Sigmoid colon (tissue), 7 donors: ENCODE results near the gene PDZD4. TPM values are rescaled to one million over a fixed set of nuclear protein-coding genes. Genes with fewer than 3 reads are reported as not detected.
A peak's percentile ranks its signal among the peaks of the same experiment; 100 is the strongest.

Experiments
- DNase-seq: peaks from one replicate; pipeline ENCODE4 v3.0.0-alpha.2; 2019
- H3K27ac ChIP-seq, 4 donors: fragments of 200-600 bp; sonication (generic); one replicate each; pipeline ENCODE4 v1.5.1; 2016 to 2019; ENCODE audit warnings: mild to moderate bottlenecking in 1 of 4
- H3K27me3 ChIP-seq, 3 donors: fragments of 200-600 bp; sonication (generic); one replicate each; pipeline ENCODE4 v1.5.1; 2019; ENCODE audit warnings: mild to moderate bottlenecking in 1 of 3
- H3K36me3 ChIP-seq, 4 donors: fragments of 200-600 bp; sonication (generic); one replicate each; pipeline ENCODE4 v1.5.1; 2016 to 2019
- H3K4me1 ChIP-seq, 4 donors: fragments of 200-600 bp; sonication (generic); one replicate each; pipeline ENCODE4 v1.5.1; 2017 to 2019
- H3K4me3 ChIP-seq, 4 donors: fragments of 200-600 bp; sonication (generic); one replicate each; pipeline ENCODE4 v1.5.1; 2017 to 2019; ENCODE audit warnings: mild to moderate bottlenecking in 2 of 4, moderate library complexity in 1 of 4
- H3K9me3 ChIP-seq, 4 donors: fragments of 200-600 bp in 3 of 4; sonication (generic) in 3 of 4; one replicate each; pipeline versions ENCODE4 v1.5.1 to v1.6.1; 2013 to 2019
- EP300 ChIP-seq, 4 donors: sonication (generic); formaldehyde crosslinking; IDR thresholded peaks; one replicate each; pipeline ENCODE4 v1.6.1; 2017; ENCODE audit warnings: antibody characterized with exemption in 4 of 4
- POLR2A ChIP-seq, 2 donors: fragments of 450-650 bp; IDR thresholded peaks; one replicate each; pipeline ENCODE4 v1.6.1; 2016; ENCODE audit warnings: antibody characterized with exemption in 2 of 2, mild to moderate bottlenecking in 2 of 2, moderate library complexity in 2 of 2
- POLR2AphosphoS5 ChIP-seq, 4 donors: sonication (generic); formaldehyde crosslinking; IDR thresholded peaks; one replicate each; pipeline ENCODE4 v1.6.1; 2017; ENCODE audit warnings: antibody characterized with exemption in 4 of 4
- WGBS, 2 donors: extraction: QIAGEN DNeasy Blood & Tissue Kit; methylation state at CpG; one replicate each; pipeline ENCODE4 v1.1.7; 2013; 5-methylcytosine and 5-hydroxymethylcytosine counted together
- intact Hi-C: fragments of 100-400 bp; cut with DNase I; formaldehyde crosslinking; loops from one replicate; pipeline ENCODE4 v1.15.1; 2023
- polyA plus RNA-seq, 3 donors: library from polyadenylated mRNA; stranded (reverse); fragments of 200-250 nt; gene quantifications; one replicate each; pipeline ENCODE4 v1.2.3, GENCODE V29; 2013
- total RNA-seq, 4 donors: library from RNA; depleted of rRNA; stranded (reverse); fragments of >200 nt; gene quantifications; one replicate each; pipeline ENCODE4 v1.1.0, GENCODE V29; 2016
- TF ChIP-seq, protein P1 (sequence below), 4 experiments: fragments of 450-650 bp in 3 of 4; fragments of 200-600 bp in 1 of 4; IDR thresholded peaks; one replicate each; pipeline ENCODE4 v1.5.1; 2016 to 2019; ENCODE audit warnings: antibody characterized with exemption in 4 of 4, mild to moderate bottlenecking in 3 of 4, moderate library complexity in 2 of 4
- donor health status: healthy with polysubstance abuse.
- donor health status: Bipolar disorder and iron deficiency.
- donor health status: healthy.

PDZD4 gene
- total and polyA plus RNA-seq, 7 donors = 0.46 to 24.4 (median 8.6) TPM

DNA sequence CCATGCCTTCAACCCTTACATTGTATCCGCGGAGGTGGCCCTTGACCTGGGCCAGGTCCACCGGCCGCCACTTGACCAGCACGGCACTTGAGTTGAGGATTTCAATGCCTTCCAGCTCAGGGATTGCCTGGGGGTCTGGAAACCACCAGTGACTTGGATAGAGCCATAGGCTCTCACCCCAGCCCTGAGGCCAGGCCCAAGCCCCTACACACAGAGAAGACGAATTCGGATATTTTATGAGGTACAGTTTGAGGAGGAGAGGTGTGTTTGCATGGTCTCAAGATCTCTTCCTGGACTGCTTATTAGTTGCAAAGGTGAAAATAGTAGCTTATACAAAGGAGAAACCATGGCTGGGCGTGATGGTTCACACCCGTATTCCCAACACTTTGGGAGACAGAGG, 35.3 kb upstream of the PDZD4 start:
- Histone ChIP-seq H3K4me3 (no peak overlapping the region), H3K27ac (no peak overlapping the region), H3K27me3 (peaks cover 0 to 4% (median 0%) of the 10 kb centered on the region in 3 donors), H3K36me3 (no peaks in the 10 kb centered on the region), H3K4me1 (no peaks in the 10 kb centered on the region), H3K9me3 (no peaks in the 10 kb centered on the region)
- DNase-seq = no peak
- TF ChIP-seq POLR2AphosphoS5 (IDR thresholded peaks at IDR 0.05) (no peak), EP300 (IDR thresholded peaks at IDR 0.05) (no peak), POLR2A (IDR thresholded peaks at IDR 0.05) (no peak)
- intact Hi-C loops = no loop called here
- 90 to 94% methylated on average over 9 of the region's 9 CpGs for WGBS, 2 donors

DNA sequence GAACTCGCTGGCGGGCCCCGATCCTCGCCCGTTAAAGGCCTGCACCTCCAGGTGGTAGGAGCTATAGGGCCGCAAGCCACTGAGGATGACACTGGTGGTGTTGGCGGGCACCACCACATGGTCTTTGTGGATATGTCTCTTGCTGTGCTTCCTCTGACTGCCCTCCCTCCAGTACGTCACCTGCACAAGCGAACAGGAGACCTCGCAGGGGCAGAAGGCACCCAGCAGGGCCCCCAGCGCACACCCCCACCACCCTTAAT, 34.9 kb upstream of the PDZD4 start:
- DNase-seq = no peak
- intact Hi-C loops = no loop called here
- peaks cover 0 to 2% (median 0%) of the 10 kb centered on the region in 3 donors for H3K27me3 ChIP-seq
- H3K36me3 ChIP-seq = no peaks in the 10 kb centered on the region
- no peaks in the 10 kb centered on the region for H3K9me3 ChIP-seq
- WGBS, 2 donors = 94 to 97% methylated on average over 11 of the region's 11 CpGs
- H3K27ac ChIP-seq = no peak overlapping the region
- TF ChIP-seq EP300 (IDR thresholded peaks at IDR 0.05) (no peak), POLR2A (IDR thresholded peaks at IDR 0.05) (no peak), POLR2AphosphoS5 (IDR thresholded peaks at IDR 0.05) (no peak)
- TF ChIP-seq, protein P1, sequence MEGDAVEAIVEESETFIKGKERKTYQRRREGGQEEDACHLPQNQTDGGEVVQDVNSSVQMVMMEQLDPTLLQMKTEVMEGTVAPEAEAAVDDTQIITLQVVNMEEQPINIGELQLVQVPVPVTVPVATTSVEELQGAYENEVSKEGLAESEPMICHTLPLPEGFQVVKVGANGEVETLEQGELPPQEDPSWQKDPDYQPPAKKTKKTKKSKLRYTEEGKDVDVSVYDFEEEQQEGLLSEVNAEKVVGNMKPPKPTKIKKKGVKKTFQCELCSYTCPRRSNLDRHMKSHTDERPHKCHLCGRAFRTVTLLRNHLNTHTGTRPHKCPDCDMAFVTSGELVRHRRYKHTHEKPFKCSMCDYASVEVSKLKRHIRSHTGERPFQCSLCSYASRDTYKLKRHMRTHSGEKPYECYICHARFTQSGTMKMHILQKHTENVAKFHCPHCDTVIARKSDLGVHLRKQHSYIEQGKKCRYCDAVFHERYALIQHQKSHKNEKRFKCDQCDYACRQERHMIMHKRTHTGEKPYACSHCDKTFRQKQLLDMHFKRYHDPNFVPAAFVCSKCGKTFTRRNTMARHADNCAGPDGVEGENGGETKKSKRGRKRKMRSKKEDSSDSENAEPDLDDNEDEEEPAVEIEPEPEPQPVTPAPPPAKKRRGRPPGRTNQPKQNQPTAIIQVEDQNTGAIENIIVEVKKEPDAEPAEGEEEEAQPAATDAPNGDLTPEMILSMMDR (IDR thresholded peaks at IDR 0.05) = no peak
- H3K4me3 ChIP-seq = no peak overlapping the region
- H3K4me1 ChIP-seq = no peaks in the 10 kb centered on the region

DNA sequence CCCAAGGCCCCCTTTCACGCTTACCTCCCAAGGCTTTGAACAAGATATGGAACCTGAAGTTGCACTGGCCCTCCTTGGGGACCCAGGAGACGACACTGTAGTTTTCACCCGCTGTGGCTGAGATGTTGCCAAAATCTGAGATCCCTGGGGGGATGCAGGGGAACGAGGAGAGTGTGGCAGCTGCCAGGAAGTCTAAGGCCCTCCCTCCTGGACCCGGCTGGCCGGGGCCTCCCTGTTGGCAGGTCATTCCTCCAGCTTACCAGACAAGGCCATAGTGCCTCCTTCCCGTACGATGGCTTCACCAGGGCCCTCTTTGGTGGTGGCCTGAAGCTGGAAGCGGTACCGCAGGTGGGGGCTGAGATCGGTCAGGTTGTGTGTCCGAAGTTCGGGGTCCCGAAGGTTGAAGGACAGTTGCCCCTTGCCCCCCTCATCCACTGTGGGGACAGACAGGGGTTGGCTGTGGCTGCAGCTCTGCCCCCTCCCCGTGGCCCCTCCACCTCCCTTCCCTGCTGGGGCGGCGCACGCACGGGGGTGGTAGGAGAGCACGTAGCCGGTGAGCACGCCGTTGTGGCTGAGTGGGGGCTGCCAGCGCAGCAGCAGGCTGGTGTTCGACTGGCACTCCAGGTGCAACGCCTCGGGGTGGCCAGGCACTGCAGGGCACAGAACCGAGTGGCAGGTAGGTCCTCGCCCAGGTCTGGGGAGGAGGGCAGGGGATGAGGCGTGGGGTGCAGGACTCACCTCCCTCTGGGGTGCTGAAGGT, 34.4 kb upstream of the PDZD4 start:
- 86% methylated on average over 30 of the region's 30 CpGs for WGBS, 2 donors
- no peak overlapping the region for H3K27ac ChIP-seq
- no peak overlapping the region for H3K4me3 ChIP-seq
- H3K4me1 ChIP-seq = no peaks in the 10 kb centered on the region
- TF ChIP-seq, protein P1 (IDR thresholded peaks at IDR 0.05) = no peak
- TF ChIP-seq EP300 (IDR thresholded peaks at IDR 0.05) (no peak), POLR2AphosphoS5 (IDR thresholded peaks at IDR 0.05) (no peak), POLR2A (IDR thresholded peaks at IDR 0.05) (no peak)
- peak; percentile 58 for DNase-seq
- no peaks in the 10 kb centered on the region for H3K27me3 ChIP-seq
- no peaks in the 10 kb centered on the region for H3K9me3 ChIP-seq
- H3K36me3 ChIP-seq = no peaks in the 10 kb centered on the region
- intact Hi-C loops = no loop called here

DNA sequence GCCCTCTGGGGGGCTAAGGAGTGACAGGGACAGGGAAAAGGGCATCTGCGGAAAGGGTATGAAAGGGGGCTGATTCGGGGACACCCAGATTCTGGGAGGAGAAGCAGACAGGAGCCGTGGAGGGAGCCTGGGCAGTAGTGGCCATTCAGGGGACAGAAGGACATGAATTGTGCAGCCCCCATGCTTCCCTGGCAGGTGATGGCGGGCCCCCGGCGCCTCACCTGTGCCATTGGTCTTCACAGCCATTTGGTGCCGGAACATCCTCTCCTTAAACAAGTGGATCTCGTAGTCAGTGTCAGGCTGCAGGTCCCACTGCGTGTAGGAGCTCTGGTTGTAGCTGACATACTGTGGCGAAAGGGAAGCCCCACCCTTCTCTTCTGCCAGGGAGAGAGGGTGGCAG, 33.8 kb upstream of the PDZD4 start:
- H3K9me3 ChIP-seq = no peaks in the 10 kb centered on the region
- no peaks in the 10 kb centered on the region for H3K36me3 ChIP-seq
- WGBS, 2 donors = 84 to 95% methylated on average over 10 of the region's 10 CpGs
- H3K27ac ChIP-seq = no peak overlapping the region
- no peaks in the 10 kb centered on the region for H3K4me1 ChIP-seq
- TF ChIP-seq, protein P1 (IDR thresholded peaks at IDR 0.05) = no peak
- TF ChIP-seq EP300 (IDR thresholded peaks at IDR 0.05) = no peak
- H3K27me3 ChIP-seq = no peaks in the 10 kb centered on the region
- DNase-seq = no peak
- intact Hi-C loops = no loop called here
- no peak overlapping the region for H3K4me3 ChIP-seq

DNA sequence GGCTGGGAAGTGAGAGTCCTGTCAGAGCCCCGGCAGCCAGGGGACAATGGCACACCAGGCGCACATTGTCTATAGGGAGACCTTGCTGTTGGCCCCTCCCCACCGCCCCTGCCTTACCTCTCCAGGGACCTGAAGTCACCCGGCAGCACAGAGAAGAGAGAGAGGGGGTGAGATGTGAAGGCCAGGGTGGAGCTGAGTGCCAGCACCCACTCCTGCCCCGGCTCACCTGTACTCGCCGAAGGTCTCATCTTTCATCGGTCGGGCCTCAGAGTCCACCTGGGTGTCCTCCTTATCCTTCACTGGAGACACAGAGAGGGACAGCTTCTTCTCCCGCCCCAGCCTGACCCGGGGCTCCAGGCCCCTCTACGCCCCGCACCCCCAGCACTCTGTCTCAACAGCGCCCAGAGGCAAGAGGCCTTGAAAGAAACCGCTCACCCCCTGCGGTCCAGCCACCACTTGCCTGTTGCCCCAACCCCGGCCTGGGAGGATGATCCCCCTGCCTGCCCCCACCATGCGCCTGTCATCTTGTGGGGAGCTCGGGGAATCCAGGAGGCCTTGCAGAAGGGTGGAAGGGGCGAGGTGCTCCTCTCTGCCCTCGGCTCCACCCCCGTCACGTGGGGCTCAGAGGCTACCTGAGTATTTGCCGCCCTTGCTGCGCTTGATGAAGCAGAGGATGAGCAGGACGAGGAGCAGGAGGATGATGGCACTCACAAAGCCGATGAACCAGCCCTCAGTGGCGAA, 33.1 kb upstream of the PDZD4 start:
- Histone ChIP-seq H3K9me3 (no peaks in the 10 kb centered on the region), H3K27me3 (no peaks in the 10 kb centered on the region), H3K4me1 (no peaks in the 10 kb centered on the region), H3K27ac (no peak overlapping the region), H3K4me3 (no peak overlapping the region), H3K36me3 (no peaks in the 10 kb centered on the region)
- peak; percentile 59 for DNase-seq
- WGBS, 2 donors = 63 to 70% methylated on average over 28 of the region's 28 CpGs
- intact Hi-C loops = no loop called here
- TF ChIP-seq, protein P1 (IDR thresholded peaks at IDR 0.05) = no peak
- TF ChIP-seq EP300 (IDR thresholded peaks at IDR 0.05) = no peak
